Measurements from ENCODE around the gene SLC25A22.

The SLC25A22 gene

GRCh38 chr11:821512-822371, 23.7 kb upstream of the SLC25A22 start:
- no peak for DNase-seq

GRCh38 chr11:820655-821511, 22.8 kb upstream of the SLC25A22 start:
- DNase-seq: no peak

- peak; percentile 82 for DNase-seq
Observed at GRCh38 chr11:819943-820649, 22.0 kb upstream of the SLC25A22 start.

GRCh38 chr11:819129-819931, 21.2 kb upstream of the SLC25A22 start:
- peak; percentile 88 for DNase-seq

- no peak for DNase-seq
Observed at GRCh38 chr11:818396-819128, 20.5 kb upstream of the SLC25A22 start, which contains the start of gene PNPLA2. PNPLA2 (plus strand) TSS chr11:818914; CDS start chr11:819719, 805 bp downstream.

GRCh38 chr11:816433-816779, 18.3 kb upstream of the SLC25A22 start:
- DNase-seq: no peak

GRCh38 chr11:815675-816432, 17.8 kb upstream of the SLC25A22 start:
- no peak for DNase-seq

- no peak for DNase-seq
Observed at GRCh38 chr11:813456-814096, 15.5 kb upstream of the SLC25A22 start.

- DNase-seq: no peak
Observed at GRCh38 chr11:813072-813455, 15.0 kb upstream of the SLC25A22 start.

- no peak for DNase-seq
Observed at GRCh38 chr11:812390-812789, 14.3 kb upstream of the SLC25A22 start.

GRCh38 chr11:811446-812245, 13.6 kb upstream of the SLC25A22 start:
- DNase-seq: no peak

- DNase-seq: no peak
Observed at GRCh38 chr11:810040-810567, 12.0 kb upstream of the SLC25A22 start.

GRCh38 chr11:809287-810039, 11.4 kb upstream of the SLC25A22 start, which contains the start of gene RPLP2:
RPLP2 (plus strand) TSS chr11:809967; CDS start chr11:810235, 268 bp downstream.
- DNase-seq: peak; percentile 95

GRCh38 chr11:808427-809286, 10.6 kb upstream of the SLC25A22 start:
- DNase-seq: no peak

GRCh38 chr11:804599-804964, 6.5 kb upstream of the SLC25A22 start:
- DNase-seq: no peak

- DNase-seq: no peak
Observed at GRCh38 chr11:803770-804598, 5.9 kb upstream of the SLC25A22 start.

- DNase-seq: no peak
Observed at GRCh38 chr11:803467-803742, 5.3 kb upstream of the SLC25A22 start.

All from NCI-H774 (cell line).